ENCODE data around the gene MYBBP1A.

MYBBP1A gene

DNA sequence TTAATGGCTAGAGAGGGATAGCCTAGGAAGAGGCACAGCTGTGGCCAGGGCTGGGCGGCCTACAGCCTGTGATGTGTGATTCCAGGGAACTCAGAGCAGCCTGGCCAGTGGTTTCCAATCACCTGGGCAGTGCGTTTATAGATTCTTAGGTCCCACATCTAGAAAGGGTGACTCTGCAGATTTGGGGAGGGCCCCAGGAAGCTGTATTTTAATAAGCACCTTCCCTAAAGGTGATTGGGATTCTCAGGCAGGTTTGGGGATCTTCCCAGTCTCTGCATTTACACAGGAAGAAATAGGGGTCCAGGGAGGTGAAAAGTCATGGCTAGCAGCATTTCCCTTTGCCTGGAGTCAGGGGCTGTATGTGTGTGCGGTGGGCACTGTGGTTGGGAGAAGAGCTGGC is 47.0 kb downstream of the MYBBP1A start:
- no peak overlapping the region for H3K4me3 ChIP-seq (ENCODE audit: low read length)
- TF ChIP-seq, protein P1, sequence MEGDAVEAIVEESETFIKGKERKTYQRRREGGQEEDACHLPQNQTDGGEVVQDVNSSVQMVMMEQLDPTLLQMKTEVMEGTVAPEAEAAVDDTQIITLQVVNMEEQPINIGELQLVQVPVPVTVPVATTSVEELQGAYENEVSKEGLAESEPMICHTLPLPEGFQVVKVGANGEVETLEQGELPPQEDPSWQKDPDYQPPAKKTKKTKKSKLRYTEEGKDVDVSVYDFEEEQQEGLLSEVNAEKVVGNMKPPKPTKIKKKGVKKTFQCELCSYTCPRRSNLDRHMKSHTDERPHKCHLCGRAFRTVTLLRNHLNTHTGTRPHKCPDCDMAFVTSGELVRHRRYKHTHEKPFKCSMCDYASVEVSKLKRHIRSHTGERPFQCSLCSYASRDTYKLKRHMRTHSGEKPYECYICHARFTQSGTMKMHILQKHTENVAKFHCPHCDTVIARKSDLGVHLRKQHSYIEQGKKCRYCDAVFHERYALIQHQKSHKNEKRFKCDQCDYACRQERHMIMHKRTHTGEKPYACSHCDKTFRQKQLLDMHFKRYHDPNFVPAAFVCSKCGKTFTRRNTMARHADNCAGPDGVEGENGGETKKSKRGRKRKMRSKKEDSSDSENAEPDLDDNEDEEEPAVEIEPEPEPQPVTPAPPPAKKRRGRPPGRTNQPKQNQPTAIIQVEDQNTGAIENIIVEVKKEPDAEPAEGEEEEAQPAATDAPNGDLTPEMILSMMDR (conservative IDR thresholded peaks at IDR 0.05; ENCODE audit: low read length): no peak
- DNase-seq (ENCODE audit: low read depth): no peak

DNA sequence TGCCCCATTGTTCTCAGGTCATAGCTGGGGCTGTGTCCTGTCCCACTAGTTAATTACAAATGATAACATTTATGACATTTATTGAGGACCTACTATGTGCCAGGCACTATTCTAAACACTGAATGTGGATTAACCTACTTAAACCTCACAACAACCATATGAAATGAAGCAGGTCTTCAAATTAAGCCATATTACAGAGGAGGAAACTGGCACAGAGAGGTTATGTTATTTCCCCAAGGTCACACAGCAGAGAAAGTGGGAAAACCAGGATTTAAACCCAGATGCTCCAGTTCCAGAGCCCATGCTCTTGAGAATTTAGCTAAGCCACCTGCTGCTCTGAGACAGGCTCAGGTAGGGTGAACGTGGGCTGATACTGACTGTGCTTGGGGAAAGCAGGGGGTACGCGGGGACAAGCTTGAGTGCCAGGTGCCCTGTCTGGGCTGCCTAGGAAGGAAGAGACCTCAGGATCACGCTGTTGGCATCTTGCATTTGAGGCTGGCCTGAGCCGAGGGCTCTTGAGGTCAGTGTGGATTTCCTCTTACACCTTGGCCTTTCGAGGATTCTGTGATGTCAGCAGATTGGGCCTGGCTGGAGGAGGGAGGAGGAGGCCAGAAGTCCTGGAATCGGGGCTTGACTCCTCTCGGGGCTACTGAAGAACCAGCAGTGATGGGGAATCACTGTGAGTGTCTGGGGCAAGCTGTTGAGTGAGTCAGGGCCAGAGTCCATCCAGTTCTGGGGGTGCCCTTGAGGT is 47.6 kb downstream of the MYBBP1A start:
- TF ChIP-seq, protein P1 (conservative IDR thresholded peaks at IDR 0.05; ENCODE audit: low read length): no peak
- no peak overlapping the region for H3K4me3 ChIP-seq (ENCODE audit: low read length)
- no peak for DNase-seq (ENCODE audit: low read depth)

DNA sequence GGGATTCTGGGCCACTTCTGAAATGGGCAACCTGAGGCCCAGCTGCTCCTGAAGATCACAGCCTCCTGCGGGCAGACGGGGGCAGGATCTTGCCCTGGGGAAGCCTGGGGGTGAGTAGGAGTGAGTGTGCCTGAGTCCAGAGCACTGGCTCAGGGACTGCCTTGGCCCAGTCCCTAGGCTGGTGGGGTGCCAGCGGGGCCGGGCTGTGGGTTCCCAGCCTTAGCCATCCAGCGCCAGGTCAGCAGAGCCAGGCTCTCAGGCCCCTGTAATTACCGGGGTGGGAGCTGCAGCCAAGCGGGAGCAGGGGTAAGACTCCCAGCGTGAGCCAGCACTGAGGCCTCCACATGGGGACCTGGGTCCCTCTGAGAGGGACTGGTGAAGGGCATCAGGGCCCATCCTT is 48.3 kb downstream of the MYBBP1A start:
- TF ChIP-seq, protein P1 (conservative IDR thresholded peaks at IDR 0.05; ENCODE audit: low read length): no peak
- no peak for DNase-seq (ENCODE audit: low read depth)
- no peak overlapping the region for H3K4me3 ChIP-seq (ENCODE audit: low read length)

DNA sequence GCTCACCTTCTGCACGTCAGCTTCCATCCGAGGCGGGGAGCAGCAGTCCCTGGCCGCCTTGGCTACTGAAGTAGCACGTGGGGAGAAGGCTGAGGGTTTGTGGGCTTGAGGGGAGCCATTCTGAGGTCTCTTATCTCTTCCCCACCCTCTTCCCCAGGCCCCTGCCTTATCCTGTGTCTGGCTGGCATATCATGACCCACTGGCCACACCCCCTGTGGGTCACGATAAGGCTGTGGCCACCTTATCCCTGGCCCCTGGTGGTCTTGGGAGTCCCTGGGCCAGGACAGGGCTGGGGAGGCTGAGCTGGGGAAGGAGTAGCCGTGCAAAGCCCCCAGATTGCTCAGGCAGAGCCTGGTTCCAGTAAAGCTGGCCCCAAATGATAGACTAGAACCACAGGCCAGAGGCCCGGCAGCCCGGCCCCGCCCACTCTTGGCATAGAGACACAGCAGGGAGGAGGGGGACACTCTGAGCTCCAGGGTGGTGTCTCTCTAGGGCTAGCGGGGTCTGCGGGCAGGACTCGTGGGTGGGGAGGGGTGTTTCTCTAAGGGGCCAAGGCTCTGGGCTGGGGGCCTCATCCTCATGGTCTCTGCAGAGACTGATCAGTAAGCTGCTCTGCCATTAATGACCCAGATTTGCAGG is 48.9 kb downstream of the MYBBP1A start:
- H3K4me3 ChIP-seq (ENCODE audit: low read length): no peak overlapping the region
- TF ChIP-seq, protein P1 (conservative IDR thresholded peaks at IDR 0.05; ENCODE audit: low read length): no peak
- no peak for DNase-seq (ENCODE audit: low read depth)

DNA sequence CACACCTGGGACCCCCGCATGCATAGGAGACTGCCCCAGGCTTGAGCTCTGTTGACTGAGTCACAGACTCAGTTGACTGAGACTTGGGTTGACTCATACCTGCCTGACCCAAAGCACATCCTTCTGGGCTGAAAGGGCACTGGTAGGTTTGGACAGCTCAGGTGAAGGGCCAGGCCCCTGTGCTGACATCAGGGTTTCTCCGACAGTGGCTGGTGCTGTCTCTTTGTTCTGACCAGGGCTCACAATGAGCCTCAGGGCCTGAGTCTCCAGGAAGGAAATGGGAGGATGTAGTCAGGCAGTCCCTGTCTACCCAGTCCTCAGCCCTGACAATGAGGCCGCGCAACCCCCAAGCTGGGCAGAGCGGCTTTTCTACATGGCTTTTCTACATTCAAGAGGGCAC is 50.0 kb downstream of the MYBBP1A start:
- TF ChIP-seq, protein P1 (conservative IDR thresholded peaks at IDR 0.05; ENCODE audit: low read length): no peak
- DNase-seq (ENCODE audit: low read depth): no peak
- no peak overlapping the region for H3K4me3 ChIP-seq (ENCODE audit: low read length)

DNA sequence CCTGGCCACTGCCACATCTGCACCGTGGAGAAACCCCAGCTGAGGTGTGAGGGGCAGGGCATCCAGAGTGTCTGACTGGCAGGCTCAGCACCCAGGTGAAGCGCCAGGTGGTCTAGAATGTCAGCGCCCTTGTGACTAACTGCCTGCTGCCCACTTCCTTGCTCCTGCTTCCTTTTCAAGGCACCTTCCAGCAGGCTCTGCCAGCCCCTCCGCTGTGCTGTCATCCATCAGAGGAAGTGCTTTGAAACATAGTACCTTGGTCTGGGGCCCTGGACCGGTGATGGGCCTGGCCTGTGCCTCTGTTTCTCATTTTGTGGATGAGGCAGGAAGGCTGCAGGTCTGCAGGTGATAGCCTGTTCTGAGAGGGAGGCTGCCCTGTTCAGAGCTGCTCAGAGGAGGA is 51.0 kb downstream of the MYBBP1A start:
- TF ChIP-seq, protein P1 (conservative IDR thresholded peaks at IDR 0.05; ENCODE audit: low read length): no peak
- DNase-seq (ENCODE audit: low read depth): no peak
- H3K4me3 ChIP-seq (ENCODE audit: low read length): no peak overlapping the region

Measured in AG10803 (cell line).